ENCODE results near the gene ATF6.

GRCh38 chr1:161768461-161768860 is 2.3 kb downstream of the ATF6 start:
- TF ChIP-seq POLR2AphosphoS5 (IDR thresholded peaks at IDR 0.05; ENCODE audit: low read depth, low read length) (no peak), CTCF (IDR thresholded peaks at IDR 0.05) (no peak), REST (IDR thresholded peaks at IDR 0.05; ENCODE audit: insufficient read depth in 1 of 2, low read depth in 2 of 2, low read length in 1 of 2) (no peak), TCF7L2 (IDR thresholded peaks at IDR 0.05; ENCODE audit: low read depth, low read length) (no peak), SIN3A (IDR thresholded peaks at IDR 0.05; ENCODE audit: borderline replicate concordance, insufficient read depth, low read depth, low read length) (no peak)

Data from Panc1 (cell line).